Fibroblast of mammary gland (primary cell): Measurements from ENCODE around the gene CYP1A1.

ENCODE experiments used
- DNase-seq: peaks from one replicate; pipeline ENCODE4 v3.0.0-alpha.2; 2010; ENCODE audit warnings: low read depth
- H3K4me3 ChIP-seq: 2 replicates; pipeline ENCODE4 v1.5.1; 2011; ENCODE audit warnings: low read depth, mild to moderate bottlenecking, low read length, moderate library complexity; ENCODE audit not compliant: control insufficient read depth
- CTCF ChIP-seq: conservative IDR thresholded peaks from 2 replicates; pipeline ENCODE4 v1.5.1; 2011; ENCODE audit warnings: low read depth, low read length, inconsistent platforms; ENCODE audit not compliant: control insufficient read depth, insufficient read depth

The CYP1A1 gene

DNA sequence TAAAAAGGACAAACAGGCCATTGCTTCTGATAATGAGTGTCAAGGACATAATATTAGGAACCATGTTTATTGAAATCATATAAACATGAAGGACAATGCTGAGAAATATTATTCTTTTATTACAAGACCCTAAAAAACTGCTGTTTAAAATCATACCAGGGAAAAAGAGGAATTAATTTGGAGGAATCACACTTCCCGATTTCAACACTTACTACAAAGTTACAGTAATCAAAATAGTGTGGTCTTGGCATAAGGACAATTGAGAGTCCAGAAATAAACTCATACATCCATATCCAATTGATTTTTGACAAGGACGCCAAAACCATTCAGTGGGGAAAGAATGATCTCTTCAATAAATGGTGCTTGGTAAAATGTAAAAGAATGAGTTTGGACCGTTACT lies 13.0 kb downstream of the CYP1A1 start:
- no peak for DNase-seq
- TF ChIP-seq CTCF, result no peak
- H3K4me3 ChIP-seq, result no peak overlapping the region

DNA sequence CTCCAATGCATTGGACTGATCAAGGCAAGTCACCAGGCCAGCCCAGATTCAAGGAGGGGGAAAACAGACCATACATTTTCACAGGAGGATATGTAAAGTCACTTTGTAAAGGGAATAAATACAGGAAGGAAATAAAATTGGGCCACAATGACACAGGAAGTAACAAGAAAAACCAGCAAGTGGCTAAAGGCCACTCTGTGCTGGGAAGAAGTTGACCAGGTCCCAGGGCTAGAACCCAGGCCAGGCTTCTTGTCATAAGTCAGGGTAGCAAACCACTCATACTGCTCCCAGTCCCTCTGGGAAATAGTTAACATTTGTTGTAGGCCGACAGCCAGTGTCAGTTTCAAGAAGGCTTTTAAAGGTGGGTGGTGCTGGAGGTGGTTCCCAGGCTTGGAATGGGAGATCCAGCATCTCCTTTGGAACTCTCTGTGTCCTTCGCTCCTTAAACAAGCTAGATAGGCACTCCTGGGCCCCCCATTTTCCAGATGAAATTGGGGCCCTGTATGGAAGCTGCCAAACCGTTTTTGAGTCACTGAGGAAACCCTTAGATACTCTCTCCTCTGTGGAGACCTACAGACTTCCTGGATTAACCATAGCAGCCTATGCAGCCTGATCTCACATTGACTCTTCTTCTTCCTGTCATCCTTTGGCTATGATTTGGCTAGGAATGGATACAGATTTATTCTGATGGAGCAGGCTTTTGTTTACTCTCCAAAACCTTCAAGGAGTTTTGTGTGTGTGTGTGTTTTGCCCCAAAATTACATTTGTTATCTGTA lies 14.8 kb downstream of the CYP1A1 start:
- no peak for TF ChIP-seq CTCF
- DNase-seq, result no peak
- H3K4me3 ChIP-seq, result no peak overlapping the region

DNA sequence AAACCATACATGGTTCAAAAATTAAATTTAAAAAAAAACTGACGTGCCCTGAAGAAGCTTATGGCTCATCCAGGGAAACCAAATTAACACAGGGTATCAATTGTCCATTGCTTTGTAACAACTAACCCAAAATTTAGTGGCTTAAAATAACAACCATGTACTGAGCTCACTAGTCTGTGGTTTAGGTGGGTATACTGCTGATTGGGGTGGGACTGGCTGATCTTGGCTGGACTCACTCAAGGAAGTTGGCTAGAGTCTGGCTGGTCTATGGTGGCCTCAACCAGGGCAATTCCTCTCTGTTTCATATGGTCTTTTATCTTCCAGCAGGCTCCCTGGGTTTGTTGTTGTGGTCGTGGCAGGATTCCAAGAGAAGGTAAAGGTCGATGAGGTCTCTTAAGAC lies 15.4 kb downstream of the CYP1A1 start:
- no peak for DNase-seq
- no peak overlapping the region for H3K4me3 ChIP-seq
- TF ChIP-seq CTCF, result no peak

DNA sequence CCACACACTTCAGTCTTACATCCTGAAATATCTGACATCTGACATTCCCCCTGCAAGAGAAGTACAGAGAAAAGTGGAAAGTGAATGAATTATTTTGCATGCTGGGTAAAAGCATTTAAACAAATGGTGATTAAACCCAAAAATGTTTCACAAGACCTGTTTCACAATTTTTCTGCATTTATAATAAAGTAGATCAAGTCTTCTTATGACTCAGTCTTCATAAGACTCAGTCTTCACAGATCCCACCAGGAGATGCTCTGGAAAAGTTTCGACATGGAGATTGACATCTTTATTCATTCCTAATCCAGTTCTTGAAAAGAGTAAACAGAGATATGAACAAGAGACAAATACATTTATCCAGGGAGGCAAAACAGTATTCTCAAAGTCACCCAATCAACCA lies 16.3 kb downstream of the CYP1A1 start:
- peak; percentile 61 for DNase-seq

DNA sequence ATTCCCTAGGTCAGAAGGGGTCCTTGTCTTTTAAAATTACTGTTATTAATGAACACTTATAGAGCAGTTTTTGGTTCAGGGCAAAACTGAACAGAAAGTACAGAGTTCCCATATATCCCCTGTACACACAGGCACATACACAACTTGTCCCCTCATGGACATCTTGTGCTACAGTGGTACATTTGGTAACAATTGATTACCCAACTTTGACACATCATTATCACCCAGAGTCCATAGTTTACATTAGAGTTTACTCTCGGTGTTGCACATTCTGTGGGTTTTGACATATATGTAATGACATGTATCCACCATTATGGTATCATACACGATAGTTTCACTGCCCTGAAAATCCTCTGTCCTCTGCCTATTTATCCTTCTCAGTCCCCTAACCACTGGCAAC lies 28.5 kb downstream of the CYP1A1 start:
- DNase-seq, result no peak
- no peak for TF ChIP-seq CTCF
- peak overlapping the region; percentile 91 for H3K4me3 ChIP-seq

More for the DNA sequence above, 16.3 kb downstream of the CYP1A1 start:
- H3K4me3 ChIP-seq, result no peak overlapping the region
- no peak for TF ChIP-seq CTCF

DNA sequence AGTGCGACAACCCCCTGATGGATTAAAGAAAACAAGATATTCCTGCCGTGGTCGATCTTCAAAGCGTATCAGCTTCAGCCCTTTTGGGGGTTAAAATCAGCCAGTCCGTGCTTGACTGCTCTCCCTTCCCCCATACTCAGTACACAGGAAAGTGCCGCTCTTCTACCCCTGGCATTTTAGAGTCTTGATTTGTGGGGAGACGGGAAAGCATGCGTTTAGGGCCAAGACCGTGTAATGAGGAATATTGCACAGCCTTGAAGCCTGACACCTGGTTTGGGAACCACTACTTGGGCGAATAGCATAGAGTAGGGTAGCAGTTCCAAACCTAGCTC lies 29.0 kb downstream of the CYP1A1 start:
- H3K4me3 ChIP-seq, result peak overlapping the region; percentile 91
- no peak for DNase-seq

More for the DNA sequence above, 29.0 kb downstream of the CYP1A1 start:
- no peak for TF ChIP-seq CTCF
